Measurements from ENCODE around the gene PREX1. TPM values are rescaled to one million over a fixed set of nuclear protein-coding genes. Genes with fewer than 3 reads are reported as not detected.

The PREX1 gene
- polyA plus RNA-seq, 1 experiment = 1.3 TPM

GRCh38 chr20:48708116-48708515 is 119.7 kb downstream of the PREX1 start:
- Histone ChIP-seq H3K27me3 (ENCODE audit: control insufficient read depth, insufficient read depth, low read length) (no peaks in the 10 kb centered on the region), H3K36me3 (ENCODE audit: control insufficient read depth, insufficient read depth, low read length) (no peaks in the 10 kb centered on the region), H3K4me3 (ENCODE audit: low read depth, low read length) (no peak overlapping the region)
- no peak for DNase-seq (ENCODE audit: low read depth)
- ChIA-PET POLR2A (no interaction called here), CTCF (interaction anchor here (1.2 kb wide), 1 partner anchor 199 kb away, joined by 3 read pairs; no protein-coding TSS in a partner anchor)
- TF ChIP-seq CTCF (IDR thresholded peaks at IDR 0.05; ENCODE audit: insufficient read depth, low read depth, low read length) = no peak

- no peaks in the 10 kb centered on the region for H3K27me3 ChIP-seq (ENCODE audit: control insufficient read depth, insufficient read depth, low read length)
- no peak for TF ChIP-seq CTCF (IDR thresholded peaks at IDR 0.05; ENCODE audit: insufficient read depth, low read depth, low read length)
- no peak overlapping the region for H3K4me3 ChIP-seq (ENCODE audit: low read depth, low read length)
- no peaks in the 10 kb centered on the region for H3K36me3 ChIP-seq (ENCODE audit: control insufficient read depth, insufficient read depth, low read length)
- CTCF ChIA-PET = interaction anchor here (1.9 kb wide), 1 partner anchor 8 kb away, joined by 6 read pairs; no protein-coding TSS in a partner anchor
- DNase-seq (ENCODE audit: low read depth) = no peak
- POLR2A ChIA-PET = interaction anchor here (0.6 kb wide), 1 partner anchor 1370 kb away, joined by 4 read pairs; no protein-coding TSS in a partner anchor
These were observed 121.0 kb downstream of the PREX1 start for GRCh38 chr20:48706710-48707365.

DNA sequence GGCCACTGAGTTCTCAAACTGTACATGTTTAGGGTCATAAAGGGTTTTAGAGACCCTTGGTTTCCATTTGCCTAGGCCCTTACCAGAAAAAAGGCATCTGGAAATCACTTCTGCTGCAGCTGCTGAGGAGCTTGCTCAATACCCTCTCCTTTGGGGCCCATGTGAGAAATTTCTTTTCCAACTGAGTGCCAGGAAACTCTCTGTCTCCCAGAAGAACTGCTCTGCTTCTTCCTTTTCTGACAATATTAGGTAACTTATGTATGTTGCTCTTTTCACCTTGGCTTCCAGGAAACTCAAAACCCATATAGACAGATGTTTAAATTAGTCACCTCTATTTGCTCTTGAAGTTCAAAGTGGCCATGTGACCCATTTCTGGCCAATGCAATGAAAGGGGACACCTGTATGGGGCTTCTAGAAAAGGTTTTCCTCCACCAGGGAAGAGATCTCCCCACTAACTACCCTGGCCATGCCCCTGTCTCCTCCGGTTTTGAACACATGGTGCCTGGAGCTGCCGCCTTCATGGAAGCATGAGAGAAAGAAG is 121.6 kb downstream of the PREX1 start:
- H3K27me3 ChIP-seq (ENCODE audit: control insufficient read depth, insufficient read depth, low read length) = no peaks in the 10 kb centered on the region
- ChIA-PET POLR2A (no interaction called here), CTCF (interaction anchor here (1.9 kb wide), 1 partner anchor 9 kb away, joined by 6 read pairs; no protein-coding TSS in a partner anchor)
- no peak for DNase-seq (ENCODE audit: low read depth)
- TF ChIP-seq CTCF (IDR thresholded peaks at IDR 0.05; ENCODE audit: insufficient read depth, low read depth, low read length) = no peak
- no peak overlapping the region for H3K4me3 ChIP-seq (ENCODE audit: low read depth, low read length)
- H3K36me3 ChIP-seq (ENCODE audit: control insufficient read depth, insufficient read depth, low read length) = no peaks in the 10 kb centered on the region

- no peak overlapping the region for H3K4me3 ChIP-seq (ENCODE audit: low read depth, low read length)
- ChIA-PET POLR2A (no interaction called here), CTCF (interaction anchor here (1.0 to 1.9 kb wide), 2 partner anchors 8 to 10 kb away, joined by 3 to 6 read pairs; no protein-coding TSS in a partner anchor)
- TF ChIP-seq CTCF (IDR thresholded peaks at IDR 0.05; ENCODE audit: insufficient read depth, low read depth, low read length) = no peak
- no peaks in the 10 kb centered on the region for H3K36me3 ChIP-seq (ENCODE audit: control insufficient read depth, insufficient read depth, low read length)
- no peaks in the 10 kb centered on the region for H3K27me3 ChIP-seq (ENCODE audit: control insufficient read depth, insufficient read depth, low read length)
- no peak for DNase-seq (ENCODE audit: low read depth)
These were observed 122.3 kb downstream of the PREX1 start for GRCh38 chr20:48705240-48706115.

DNA sequence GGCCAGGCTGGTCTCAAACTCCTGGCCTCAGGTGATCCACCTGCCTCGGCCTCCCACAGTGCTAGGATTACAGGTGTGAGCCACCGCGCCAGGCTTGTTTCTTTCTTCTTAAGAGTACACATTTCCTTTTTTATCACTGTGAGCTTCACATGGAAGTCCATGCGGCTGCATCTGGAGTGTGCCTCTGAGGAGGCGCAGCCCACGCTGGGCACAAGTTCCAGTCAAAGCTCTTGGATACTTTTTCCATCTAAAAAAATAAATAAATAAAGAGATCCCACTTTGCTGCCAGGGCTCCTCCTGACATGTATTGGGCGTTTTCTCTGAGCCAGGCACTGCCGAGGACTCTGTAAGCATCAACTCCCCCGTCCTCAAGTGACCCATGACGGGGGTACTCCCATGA is 123.0 kb downstream of the PREX1 start:
- no peak for DNase-seq (ENCODE audit: low read depth)
- H3K4me3 ChIP-seq (ENCODE audit: low read depth, low read length) = no peak overlapping the region
- ChIA-PET CTCF (interaction anchor here (1.0 to 1.9 kb wide), 2 partner anchors 8 to 11 kb away, joined by 3 to 6 read pairs; no protein-coding TSS in a partner anchor), POLR2A (no interaction called here)
- no peak for TF ChIP-seq CTCF (IDR thresholded peaks at IDR 0.05; ENCODE audit: insufficient read depth, low read depth, low read length)
- H3K36me3 ChIP-seq (ENCODE audit: control insufficient read depth, insufficient read depth, low read length) = no peaks in the 10 kb centered on the region
- no peaks in the 10 kb centered on the region for H3K27me3 ChIP-seq (ENCODE audit: control insufficient read depth, insufficient read depth, low read length)

Measured in BJ (cell line).